ACC112 (cell line): Measurements from ENCODE around the gene CD200.
A peak's percentile ranks its signal among the peaks of the same experiment; 100 is the strongest.

Experiments used
- H2AFZ ChIP-seq: fragments of 200-600 bp; sonication (generic); one replicate; pipeline ENCODE4 v1.6.0; 2017; ENCODE audit warnings: antibody characterized with exemption, low read length; ENCODE audit not compliant: unreplicated experiment
- H3K27ac ChIP-seq: fragments of 200-600 bp; sonication (generic); 2 replicates; pipeline ENCODE4 v1.5.1; 2014; ENCODE audit warnings: low read depth, mild to moderate bottlenecking, antibody characterized with exemption, low read length, moderate library complexity
- H3K27me3 ChIP-seq: fragments of 200-600 bp; sonication (generic); 2 replicates; pipeline ENCODE4 v1.6.1; 2014; ENCODE audit warnings: mild to moderate bottlenecking, antibody characterized with exemption, low read length, moderate library complexity, mixed read lengths; ENCODE audit not compliant: insufficient read depth
- H3K36me3 ChIP-seq: fragments of 200-600 bp; sonication (generic); 2 replicates; pipeline ENCODE4 v1.6.1; 2016; ENCODE audit warnings: mild to moderate bottlenecking, antibody characterized with exemption, low read length, moderate library complexity, mixed read lengths; ENCODE audit not compliant: insufficient read depth
- H3K4me1 ChIP-seq: fragments of 200-600 bp; sonication (generic); one replicate; pipeline ENCODE4 v1.6.1; 2016; ENCODE audit warnings: low read length, mixed read lengths; ENCODE audit not compliant: insufficient read depth, unreplicated experiment, control insufficient read depth
- H3K4me3 ChIP-seq: fragments of 200-600 bp; sonication (generic); 2 replicates; pipeline ENCODE4 v1.5.1; 2014; ENCODE audit warnings: mild to moderate bottlenecking, low read depth, low read length
- H3K79me2 ChIP-seq: fragments of 200-600 bp; sonication (generic); one replicate; pipeline ENCODE4 v1.6.0; 2016; ENCODE audit warnings: low read length; ENCODE audit not compliant: control insufficient read depth, unreplicated experiment, insufficient read depth

Gene CD200

DNA sequence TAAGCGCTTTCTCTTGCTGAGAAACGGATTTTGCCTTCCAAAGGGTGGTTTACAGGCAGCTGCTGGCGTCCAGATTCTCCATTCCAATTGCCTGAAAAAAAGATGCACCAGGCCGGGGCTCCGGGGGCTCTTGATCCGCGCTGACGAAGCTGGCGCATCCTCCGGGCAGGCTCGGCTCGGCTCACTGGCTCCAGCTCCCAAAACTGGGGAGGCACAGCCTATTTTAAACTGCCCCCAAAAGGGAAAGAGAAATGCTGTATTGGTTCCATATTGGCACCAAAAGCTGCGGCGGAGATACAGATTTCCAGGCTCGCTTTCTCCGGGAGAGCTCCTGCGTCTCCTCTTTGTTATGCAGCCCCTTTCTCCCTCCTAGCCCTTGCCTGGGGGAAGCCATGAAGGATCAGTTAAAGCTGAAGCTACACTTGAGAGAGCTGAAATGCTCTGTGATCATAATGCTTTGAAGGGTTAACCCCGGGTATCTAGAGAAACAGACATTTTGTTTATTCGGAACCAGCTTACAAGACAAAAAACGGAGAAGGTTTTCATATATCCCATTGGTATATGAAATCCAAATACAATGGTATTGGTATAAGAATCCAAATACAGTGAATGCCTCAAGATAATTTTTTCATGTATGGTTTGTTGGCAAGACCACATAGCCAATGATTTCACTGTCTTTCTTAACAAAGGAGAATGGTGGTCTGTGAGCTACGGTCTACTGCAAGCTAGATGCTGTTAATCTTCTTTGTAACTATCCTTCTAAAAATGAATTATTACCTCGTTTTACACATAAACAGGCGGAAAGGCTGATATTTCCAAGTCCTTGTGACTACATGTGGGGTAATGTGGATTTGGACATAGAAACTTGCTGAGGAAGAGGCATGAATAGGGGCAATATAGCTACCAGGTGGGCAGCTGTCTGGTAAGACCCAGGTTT lies 693 bp downstream of the CD200 start:
- H3K27me3 ChIP-seq = no peaks in the 10 kb centered on the region
- peak overlapping the region; percentile 36 for H3K27ac ChIP-seq
- no peaks in the 10 kb centered on the region for H3K79me2 ChIP-seq
- H3K4me1 ChIP-seq = peaks cover 8% of the 10 kb centered on the region
- peak overlapping the region; percentile 75 for H2AFZ ChIP-seq
- peak overlapping the region; percentile 77 for H3K4me3 ChIP-seq
- H3K36me3 ChIP-seq = no peaks in the 10 kb centered on the region

- Histone ChIP-seq H3K27me3 (no peaks in the 10 kb centered on the region), H2AFZ (peak overlapping the region; percentile 28), H3K4me3 (peak overlapping the region; percentile 77), H3K27ac (no peak overlapping the region), H3K36me3 (no peaks in the 10 kb centered on the region), H3K4me1 (peaks cover 8% of the 10 kb centered on the region), H3K79me2 (no peaks in the 10 kb centered on the region)
Measured at GRCh38 chr3:112334691-112335433, 1.9 kb downstream of the CD200 start.

- H3K27me3 ChIP-seq = no peaks in the 10 kb centered on the region
- peaks cover 8% of the 10 kb centered on the region for H3K4me1 ChIP-seq
- H3K36me3 ChIP-seq = no peaks in the 10 kb centered on the region
- no peaks in the 10 kb centered on the region for H3K79me2 ChIP-seq
- no peak overlapping the region for H3K4me3 ChIP-seq
- no peak overlapping the region for H2AFZ ChIP-seq
- no peak overlapping the region for H3K27ac ChIP-seq
Measured at GRCh38 chr3:112335434-112335781, 2.5 kb downstream of the CD200 start.

- no peaks in the 10 kb centered on the region for H3K36me3 ChIP-seq
- H3K79me2 ChIP-seq = no peaks in the 10 kb centered on the region
- H3K4me3 ChIP-seq = no peak overlapping the region
- peaks cover 8% of the 10 kb centered on the region for H3K4me1 ChIP-seq
- no peak overlapping the region for H2AFZ ChIP-seq
- H3K27ac ChIP-seq = no peak overlapping the region
- H3K27me3 ChIP-seq = no peaks in the 10 kb centered on the region
Measured at GRCh38 chr3:112338021-112338726, 5.2 kb downstream of the CD200 start.

- Histone ChIP-seq H3K4me3 (no peak overlapping the region), H2AFZ (no peak overlapping the region), H3K36me3 (no peaks in the 10 kb centered on the region), H3K4me1 (peaks cover 8% of the 10 kb centered on the region), H3K27ac (no peak overlapping the region), H3K27me3 (no peaks in the 10 kb centered on the region), H3K79me2 (no peaks in the 10 kb centered on the region)
Measured at GRCh38 chr3:112338727-112339056, 5.7 kb downstream of the CD200 start.

DNA sequence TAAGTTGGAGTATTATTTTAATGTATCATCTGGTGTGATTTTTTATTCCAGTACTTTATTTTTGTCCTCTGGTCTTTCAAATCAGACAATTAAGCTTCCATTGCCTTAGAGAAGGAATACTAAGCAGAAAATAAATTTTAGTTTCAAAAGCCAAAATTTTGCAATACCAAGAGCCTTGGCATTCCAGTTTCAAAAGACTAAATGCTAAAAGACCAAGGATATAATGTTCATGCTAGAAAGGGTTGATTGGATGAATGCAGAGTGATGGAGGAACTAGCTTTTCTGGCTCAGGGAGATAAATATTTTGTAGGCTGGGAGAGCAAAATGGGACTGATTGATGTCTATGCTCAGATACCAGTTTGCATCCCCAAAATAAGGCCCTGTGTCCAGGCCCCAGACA lies 6.2 kb downstream of the CD200 start:
- Histone ChIP-seq H3K27ac (no peak overlapping the region), H3K4me3 (no peak overlapping the region), H3K79me2 (no peaks in the 10 kb centered on the region), H3K4me1 (peaks cover 8% of the 10 kb centered on the region), H2AFZ (no peak overlapping the region), H3K36me3 (no peaks in the 10 kb centered on the region; the same call in 1 of the 2 replicates), H3K27me3 (no peaks in the 10 kb centered on the region)

DNA sequence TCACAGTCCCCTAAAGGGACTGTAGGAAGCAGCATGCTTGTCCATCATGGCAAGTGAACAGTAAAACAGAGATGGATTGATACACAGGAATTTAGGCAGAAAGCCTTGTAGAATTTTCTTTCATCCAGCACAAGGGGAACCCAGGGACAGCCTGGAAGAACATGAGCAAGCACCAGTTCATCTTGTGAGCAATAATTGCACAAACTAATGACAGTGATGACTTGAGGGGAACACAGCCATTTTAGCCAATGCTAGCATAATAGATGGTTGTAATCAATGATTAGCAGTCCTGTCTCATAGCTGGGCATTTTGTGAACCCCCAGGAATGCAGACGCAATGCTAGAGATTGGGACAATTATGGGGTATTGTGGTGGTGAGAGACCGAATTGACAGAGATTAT lies 6.7 kb downstream of the CD200 start:
- H3K27ac ChIP-seq = no peak overlapping the region
- H2AFZ ChIP-seq = no peak overlapping the region
- peaks cover 8% of the 10 kb centered on the region for H3K4me1 ChIP-seq
- no peak overlapping the region for H3K4me3 ChIP-seq
- H3K27me3 ChIP-seq = no peaks in the 10 kb centered on the region
- H3K36me3 ChIP-seq = no peaks in the 10 kb centered on the region; the same call in 1 of the 2 replicates
- no peaks in the 10 kb centered on the region for H3K79me2 ChIP-seq

GRCh38 chr3:112341386-112341785 lies 8.4 kb downstream of the CD200 start:
- Histone ChIP-seq H3K27ac (no peak overlapping the region), H2AFZ (no peak overlapping the region), H3K36me3 (peaks cover 4% of the 10 kb centered on the region; the same call in 1 of the 2 replicates), H3K4me3 (no peak overlapping the region), H3K4me1 (peaks cover 8% of the 10 kb centered on the region), H3K79me2 (no peaks in the 10 kb centered on the region), H3K27me3 (no peaks in the 10 kb centered on the region)

DNA sequence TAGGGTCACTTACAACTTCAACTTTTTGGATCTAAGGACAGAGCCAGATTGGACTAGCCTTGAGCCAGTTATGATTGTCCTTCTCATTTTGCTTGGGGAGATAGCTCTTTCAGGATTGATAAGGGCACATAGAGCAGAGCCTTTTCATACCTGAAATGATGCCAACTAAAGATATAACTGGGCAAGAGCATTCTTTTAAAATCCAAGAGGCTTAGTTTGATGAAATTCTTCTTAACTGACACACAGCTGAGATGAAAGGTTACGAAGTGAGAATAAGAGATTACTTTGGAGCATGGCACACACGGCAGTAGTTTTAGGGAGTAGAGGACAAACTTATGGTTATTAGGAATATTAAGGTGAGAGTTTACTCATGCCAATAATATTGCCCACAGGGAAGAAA lies 12.7 kb downstream of the CD200 start:
- no peaks in the 10 kb centered on the region for H3K27me3 ChIP-seq
- H3K27ac ChIP-seq = no peak overlapping the region
- peaks cover 4% of the 10 kb centered on the region; the same call in 1 of the 2 replicates for H3K36me3 ChIP-seq
- H3K4me3 ChIP-seq = no peak overlapping the region
- H3K79me2 ChIP-seq = no peaks in the 10 kb centered on the region
- no peak overlapping the region for H2AFZ ChIP-seq
- no peaks in the 10 kb centered on the region for H3K4me1 ChIP-seq

DNA sequence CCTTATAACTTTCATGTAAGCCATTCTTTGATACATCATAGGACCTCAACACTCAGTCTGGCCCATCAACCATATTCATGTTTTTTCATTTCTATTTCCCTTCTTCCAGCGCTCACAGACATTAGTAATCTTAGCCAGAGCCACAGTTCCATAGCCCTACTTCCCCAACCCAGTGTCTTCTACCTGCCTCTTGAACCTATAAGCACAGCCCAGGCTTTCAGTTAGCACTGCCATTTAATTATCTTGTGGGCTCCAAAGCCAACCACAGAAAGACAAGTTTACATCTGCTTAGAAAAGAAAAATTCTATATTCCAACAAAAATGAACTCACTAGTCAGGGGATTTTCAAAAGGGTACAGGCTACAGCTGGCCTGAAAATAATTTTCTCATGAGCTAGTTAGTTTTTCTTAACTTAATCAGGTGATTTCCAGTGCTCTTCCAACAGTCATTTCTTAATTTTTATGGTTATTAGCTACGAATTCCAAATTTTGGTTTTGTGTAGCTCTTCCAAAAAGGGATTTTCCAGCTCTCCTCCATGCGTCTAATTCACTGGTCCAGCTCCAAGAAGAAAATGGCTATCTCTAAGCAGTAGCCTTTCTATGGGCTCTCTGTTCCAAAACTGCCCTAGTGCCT lies 13.7 kb downstream of the CD200 start:
- Histone ChIP-seq H3K4me3 (no peak overlapping the region), H3K79me2 (no peaks in the 10 kb centered on the region), H3K36me3 (peaks cover 4% of the 10 kb centered on the region; the same call in 1 of the 2 replicates), H3K4me1 (no peaks in the 10 kb centered on the region), H3K27me3 (no peaks in the 10 kb centered on the region), H3K27ac (no peak overlapping the region), H2AFZ (no peak overlapping the region)
